NCI-H82 treated with DMSO at 0.1 percent for 48 hours (cell line): ENCODE measurements around the gene TMEM187.
"Not testable (repeated sequence)": the region's sequence is repeated elsewhere in the genome, so short reads cannot be mapped to it uniquely, and the experiment has no call there.

ENCODE experiments used
- DNase-seq: peaks from one replicate; lab custom pipeline; 2025; ENCODE audit not compliant: unreplicated experiment; lab: John Stamatoyannopoulos, UW

TMEM187 gene

GRCh38 chrX:153970357-153971123 is 2.0 kb upstream of the TMEM187 start:
- DNase-seq = peak; percentile 60

DNA sequence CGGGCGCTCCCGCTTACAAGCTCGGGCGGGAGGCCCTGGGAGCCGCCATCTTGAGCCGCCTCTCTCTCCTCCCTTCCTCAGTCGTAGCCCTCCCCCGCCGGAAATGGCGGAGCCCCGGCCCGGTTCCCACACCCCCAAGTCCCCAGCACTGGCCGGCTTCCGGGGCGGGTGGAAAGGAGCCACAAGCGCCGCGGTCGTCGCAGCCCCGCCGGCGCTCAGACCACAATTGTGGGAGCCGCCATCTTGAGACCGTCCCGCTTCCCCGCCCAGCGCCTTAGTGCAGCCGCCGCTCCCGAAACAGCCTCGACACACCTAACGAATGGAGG is 1.5 kb upstream of the TMEM187 start:
- peak; percentile 29 for DNase-seq

DNA sequence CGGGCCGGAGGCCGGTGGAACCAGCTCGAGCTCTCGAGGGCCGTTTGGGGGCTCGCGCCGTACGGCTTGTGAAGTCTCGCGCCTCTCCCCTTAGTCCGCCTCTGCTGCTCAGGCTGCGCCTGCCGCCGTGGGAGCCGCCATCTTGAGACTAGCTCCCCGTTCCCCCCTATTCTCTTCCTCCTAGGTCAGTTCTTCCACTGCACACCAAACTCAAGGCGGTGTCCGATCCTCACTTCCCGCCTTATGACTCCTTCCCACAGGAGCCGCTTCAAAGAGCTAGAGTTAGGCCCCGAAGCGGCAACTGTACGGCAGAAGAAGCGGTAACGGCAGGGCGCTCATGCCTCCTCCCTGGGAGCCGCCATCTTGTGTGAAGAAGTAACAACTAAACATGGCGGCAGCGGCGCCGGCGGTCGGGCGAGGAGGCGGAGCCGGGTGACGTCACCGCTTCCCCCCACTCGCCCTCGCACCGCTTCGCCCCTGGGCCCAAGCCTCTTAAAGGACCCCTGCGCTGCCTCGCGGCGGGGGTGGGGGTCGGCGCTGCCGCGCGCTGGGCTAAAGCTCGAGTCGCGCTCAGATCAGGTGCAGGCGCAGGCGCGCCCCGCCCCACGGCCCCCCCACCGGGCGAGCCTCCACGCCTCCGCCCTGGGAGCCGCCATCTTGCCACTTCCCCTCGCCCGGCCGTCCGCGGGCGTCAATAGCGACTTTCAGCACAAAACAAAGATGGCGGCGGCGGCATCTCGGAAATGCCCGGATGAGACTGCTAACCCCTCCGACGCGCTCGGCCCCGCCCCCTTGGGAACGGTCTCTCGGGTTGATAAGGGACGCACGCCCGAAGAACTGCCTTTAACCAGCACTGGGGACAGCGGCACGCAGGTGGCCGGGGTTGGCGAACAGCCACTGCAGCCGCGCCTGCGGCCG is 845 bp upstream of the TMEM187 start, which contains the start of gene HCFC1:
HCFC1 (minus strand) TSS at position 369 of the 918 bp plus-strand sequence. CDS start 978 bp downstream, outside the sequence.
- DNase-seq = peak; percentile 71

DNA sequence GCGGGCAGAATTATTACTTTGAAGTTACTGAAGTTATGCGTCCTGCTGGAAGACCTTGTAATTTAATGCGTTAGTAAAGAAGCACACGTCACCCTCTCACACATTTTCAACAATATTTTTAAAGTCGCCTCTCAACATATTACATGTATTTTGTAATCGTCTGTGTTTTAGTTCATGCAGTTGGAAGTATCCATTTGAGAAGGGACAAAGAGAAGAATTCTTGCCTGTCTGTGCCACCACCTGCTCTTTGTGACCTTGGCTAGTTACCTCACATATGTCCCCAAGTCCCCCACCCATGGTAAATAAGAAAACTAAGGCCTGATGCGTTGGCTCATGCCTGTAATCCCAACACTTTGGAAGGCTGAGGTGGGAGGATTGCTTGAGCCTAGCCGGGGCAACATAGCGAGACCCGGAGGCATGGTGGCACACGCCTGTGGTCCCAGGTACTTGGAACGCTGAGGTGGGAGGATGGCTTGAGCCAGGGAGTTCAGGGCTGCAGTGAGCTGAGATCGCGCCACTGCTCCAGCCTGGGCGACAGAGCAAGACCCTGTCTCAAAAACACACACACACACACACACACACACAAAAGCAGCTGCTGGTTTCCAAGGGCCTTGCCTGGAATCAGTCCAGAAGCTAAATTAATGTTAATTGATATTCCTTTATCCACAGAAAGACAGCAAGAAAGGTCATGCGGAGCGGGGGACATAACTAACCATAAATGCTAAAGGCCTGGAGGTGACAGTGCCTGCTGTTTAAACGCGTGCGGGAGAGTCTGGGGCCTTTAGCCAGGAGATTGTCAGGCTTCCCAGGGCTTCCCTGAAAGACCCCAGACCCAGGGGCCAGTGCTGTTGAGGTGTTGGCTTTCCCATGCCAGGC is 811 bp downstream of the TMEM187 start:
- no peak for DNase-seq

GRCh38 chrX:153974003-153974725 is 1.6 kb downstream of the TMEM187 start:
- no peak for DNase-seq

DNA sequence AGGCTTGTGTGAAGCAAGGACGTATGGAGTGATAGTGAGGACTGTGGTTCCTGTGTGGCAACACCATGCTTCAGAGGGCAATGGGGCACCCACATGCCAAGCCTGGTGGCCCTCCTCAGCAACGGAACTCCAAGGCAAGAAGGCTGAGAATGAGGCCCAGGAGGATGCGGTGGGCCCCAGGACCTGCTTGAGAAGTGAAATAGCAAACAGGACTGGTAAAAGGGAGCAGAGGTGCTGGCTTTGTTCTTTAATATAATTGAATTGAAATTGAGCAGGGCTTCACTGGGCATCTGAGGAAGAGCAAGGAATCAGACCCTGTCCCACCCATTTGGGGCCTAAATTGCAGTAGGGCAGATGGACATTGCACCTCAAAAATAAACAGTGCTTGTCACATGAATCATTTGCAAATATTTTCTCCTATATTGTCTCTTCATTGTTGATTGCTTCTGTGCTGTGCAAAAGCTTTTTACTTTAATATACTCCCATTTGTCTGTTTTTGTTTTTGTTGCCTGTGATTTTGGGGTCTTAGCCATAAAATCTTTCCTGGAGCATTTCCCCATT is 2.3 kb downstream of the TMEM187 start:
- DNase-seq = no peak

GRCh38 chrX:153980394-153980793 is 7.8 kb downstream of the TMEM187 start:
- not testable (repeated sequence) for DNase-seq

GRCh38 chrX:153981231-153981630 is 8.7 kb downstream of the TMEM187 start:
- DNase-seq = no peak

DNA sequence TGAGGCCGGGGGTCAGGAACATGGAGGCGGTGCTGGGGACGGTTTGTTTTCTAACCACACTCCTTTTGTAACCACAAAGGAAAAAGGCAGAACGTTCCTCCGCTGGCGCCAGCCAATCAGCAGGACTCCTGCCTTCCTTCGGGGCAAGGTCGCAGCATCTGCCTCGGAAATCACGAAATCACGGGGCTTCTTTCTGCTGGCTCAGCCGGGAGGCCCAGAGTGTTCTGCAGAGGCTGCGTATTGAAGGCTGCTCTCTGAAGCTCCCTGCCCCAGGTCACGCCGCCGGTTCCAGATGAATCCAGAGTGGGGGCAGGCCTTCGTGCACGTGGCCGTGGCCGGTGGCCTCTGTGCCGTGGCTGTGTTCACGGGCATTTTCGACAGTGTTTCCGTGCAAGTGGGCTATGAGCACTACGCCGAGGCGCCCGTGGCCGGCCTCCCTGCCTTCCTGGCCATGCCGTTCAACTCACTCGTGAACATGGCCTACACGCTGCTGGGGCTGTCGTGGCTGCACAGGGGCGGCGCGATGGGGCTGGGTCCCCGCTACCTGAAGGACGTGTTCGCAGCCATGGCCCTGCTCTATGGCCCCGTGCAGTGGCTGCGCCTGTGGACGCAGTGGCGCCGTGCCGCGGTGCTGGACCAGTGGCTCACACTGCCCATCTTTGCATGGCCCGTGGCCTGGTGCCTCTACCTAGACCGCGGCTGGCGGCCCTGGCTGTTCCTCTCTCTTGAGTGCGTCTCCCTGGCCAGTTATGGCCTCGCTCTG is 9.4 kb downstream of the TMEM187 start:
- no peak for DNase-seq

DNA sequence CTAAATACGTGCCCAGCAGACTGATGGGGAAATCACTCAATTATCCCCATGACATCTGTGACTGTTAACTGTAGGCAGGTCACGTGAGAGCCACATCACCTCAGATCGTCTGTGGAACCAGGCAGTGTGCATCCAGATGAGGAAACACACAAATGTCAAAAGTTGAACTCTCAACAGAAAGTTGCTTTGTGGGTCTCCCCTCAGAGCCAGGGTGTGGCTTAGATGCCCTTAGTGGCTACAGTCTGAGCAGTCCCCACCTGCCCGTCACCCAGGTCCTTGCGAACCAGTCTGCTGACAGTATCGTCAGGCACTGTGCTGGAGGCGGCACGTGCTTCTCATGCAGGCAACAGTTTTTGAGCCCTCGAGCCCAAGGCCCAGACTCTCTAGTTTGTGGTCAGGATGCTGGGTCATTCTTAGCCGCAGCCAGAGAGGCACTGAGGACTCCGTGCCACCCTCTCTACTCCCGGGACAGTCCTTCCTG is 10.8 kb downstream of the TMEM187 start:
- DNase-seq = no peak

- DNase-seq = no peak
Measured at GRCh38 chrX:153984351-153985178, 12.0 kb downstream of the TMEM187 start.

GRCh38 chrX:153988493-153988892 is 15.9 kb downstream of the TMEM187 start:
- DNase-seq = no peak

- no peak for DNase-seq
Measured at GRCh38 chrX:153989973-153990655, 17.6 kb downstream of the TMEM187 start.

GRCh38 chrX:153991013-153991580 is 18.5 kb downstream of the TMEM187 start:
- no peak for DNase-seq

GRCh38 chrX:153992180-153992579 is 19.6 kb downstream of the TMEM187 start:
- DNase-seq = no peak

DNA sequence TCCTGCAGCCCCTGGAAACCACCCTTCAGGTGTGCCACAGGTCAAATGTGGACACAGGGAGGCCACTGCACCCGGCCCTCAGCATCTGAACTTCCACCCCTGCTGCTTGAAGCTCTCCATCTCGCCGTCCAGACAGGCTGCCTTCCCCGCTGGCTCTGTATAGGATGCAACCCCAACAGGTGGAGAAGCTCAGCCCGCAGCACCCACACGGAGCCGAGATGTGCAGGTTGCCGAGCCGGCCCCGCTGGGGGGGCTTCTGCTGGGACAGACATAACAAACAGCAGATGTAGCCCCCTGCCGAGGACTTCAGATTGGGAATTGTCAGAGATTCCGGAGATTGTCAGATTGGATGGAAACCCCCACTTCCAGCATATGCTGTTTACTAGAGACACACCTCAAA is 20.5 kb downstream of the TMEM187 start:
- DNase-seq = no peak

DNA sequence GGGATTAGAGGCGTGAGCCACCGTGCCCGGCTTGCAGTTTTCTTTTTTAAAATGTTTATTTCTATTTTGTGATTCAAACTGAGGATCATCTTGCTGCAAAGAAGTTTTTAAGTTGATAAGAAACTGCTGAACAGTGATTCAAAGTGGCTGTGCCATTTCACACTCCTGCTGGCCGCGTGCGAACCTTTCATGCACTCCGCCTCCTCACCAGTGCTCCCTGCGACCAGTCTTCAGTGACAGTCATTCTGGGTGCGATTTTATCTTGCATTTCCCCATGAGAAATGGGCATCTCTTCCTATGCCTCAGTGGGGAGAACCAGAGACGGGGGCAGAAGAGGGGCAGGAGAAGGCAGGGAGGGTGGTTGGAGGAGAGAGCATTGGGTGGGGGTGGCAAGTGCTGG is 21.4 kb downstream of the TMEM187 start:
- no peak for DNase-seq
